UCSD-AML1 (cell line): Measurements from ENCODE around the gene ZNF423.
"Not testable (repeated sequence)": the region's sequence is repeated elsewhere in the genome, so short reads cannot be mapped to it uniquely, and the experiment has no call there.

ENCODE experiments used
- DNase-seq: peaks from one replicate; lab custom pipeline; 2025; ENCODE audit not compliant: unreplicated experiment; lab: John Stamatoyannopoulos, UW

ZNF423 gene

DNA sequence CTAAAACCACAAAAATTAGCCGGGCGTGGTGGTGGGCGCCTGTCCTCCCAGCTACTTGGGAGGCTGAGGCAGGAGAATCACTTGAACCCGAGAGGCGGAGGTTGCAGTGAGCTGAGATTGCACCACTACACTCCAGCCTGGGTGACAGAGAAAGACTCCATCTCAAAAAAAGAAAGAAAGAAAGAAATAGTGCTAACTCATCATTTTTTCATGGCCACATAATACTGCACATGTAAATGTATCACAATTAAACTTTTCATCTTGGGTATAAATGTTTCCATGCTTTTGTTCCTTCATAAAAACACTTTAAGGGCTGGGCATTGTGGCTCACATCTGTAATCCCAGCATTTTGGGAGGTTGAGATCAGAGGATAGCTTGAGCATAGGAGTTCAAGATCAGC lies 15.9 kb upstream of the ZNF423 start:
- not testable (repeated sequence) for DNase-seq

GRCh38 chr16:49869731-49870130 lies 13.8 kb upstream of the ZNF423 start:
- no peak for DNase-seq

- no peak for DNase-seq
Observed at GRCh38 chr16:49867796-49868668, 12.1 kb upstream of the ZNF423 start.

GRCh38 chr16:49867234-49867633 lies 11.3 kb upstream of the ZNF423 start:
- DNase-seq = no peak

- no peak for DNase-seq
Observed at GRCh38 chr16:49866595-49867071, 10.7 kb upstream of the ZNF423 start.

GRCh38 chr16:49862694-49863093 lies 6.8 kb upstream of the ZNF423 start:
- DNase-seq = no peak

- DNase-seq = no peak
Observed at GRCh38 chr16:49861299-49861698, 5.4 kb upstream of the ZNF423 start.

- no peak for DNase-seq
Observed at GRCh38 chr16:49860593-49860992, 4.7 kb upstream of the ZNF423 start.

DNA sequence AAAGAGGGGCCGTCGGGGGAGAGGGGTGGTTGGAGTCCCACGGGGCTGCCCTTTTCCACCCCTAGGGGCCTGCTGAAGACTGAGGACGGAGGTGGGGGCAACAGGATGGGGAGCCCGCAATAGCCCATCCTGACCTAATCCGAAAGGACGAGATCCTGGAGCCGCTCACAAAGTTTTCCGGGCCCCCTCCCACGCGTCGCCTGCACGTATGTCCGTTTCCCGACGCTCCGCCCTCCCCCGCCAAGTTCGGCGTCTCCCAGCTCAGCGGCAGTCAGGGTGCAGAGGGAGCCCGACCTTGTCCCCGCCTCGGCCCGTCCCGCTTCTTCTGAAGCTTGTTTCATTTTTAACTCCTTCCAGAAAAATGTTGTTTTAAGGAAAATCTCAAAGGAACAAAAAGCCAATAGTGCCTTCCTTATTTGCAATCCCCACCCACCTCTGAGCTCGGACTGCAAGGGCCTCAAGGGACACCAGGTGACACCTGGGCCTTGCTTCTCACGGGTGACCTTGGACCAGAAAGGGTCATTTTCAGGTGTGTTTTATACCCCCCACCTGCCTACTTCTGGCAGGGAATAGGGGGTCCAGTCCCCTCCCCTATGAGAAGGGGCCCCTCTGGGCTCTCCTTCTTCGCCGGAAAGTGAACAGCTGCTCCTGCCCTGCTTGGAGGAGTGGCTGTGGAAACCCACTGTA lies 3.4 kb upstream of the ZNF423 start:
- DNase-seq = no peak

DNA sequence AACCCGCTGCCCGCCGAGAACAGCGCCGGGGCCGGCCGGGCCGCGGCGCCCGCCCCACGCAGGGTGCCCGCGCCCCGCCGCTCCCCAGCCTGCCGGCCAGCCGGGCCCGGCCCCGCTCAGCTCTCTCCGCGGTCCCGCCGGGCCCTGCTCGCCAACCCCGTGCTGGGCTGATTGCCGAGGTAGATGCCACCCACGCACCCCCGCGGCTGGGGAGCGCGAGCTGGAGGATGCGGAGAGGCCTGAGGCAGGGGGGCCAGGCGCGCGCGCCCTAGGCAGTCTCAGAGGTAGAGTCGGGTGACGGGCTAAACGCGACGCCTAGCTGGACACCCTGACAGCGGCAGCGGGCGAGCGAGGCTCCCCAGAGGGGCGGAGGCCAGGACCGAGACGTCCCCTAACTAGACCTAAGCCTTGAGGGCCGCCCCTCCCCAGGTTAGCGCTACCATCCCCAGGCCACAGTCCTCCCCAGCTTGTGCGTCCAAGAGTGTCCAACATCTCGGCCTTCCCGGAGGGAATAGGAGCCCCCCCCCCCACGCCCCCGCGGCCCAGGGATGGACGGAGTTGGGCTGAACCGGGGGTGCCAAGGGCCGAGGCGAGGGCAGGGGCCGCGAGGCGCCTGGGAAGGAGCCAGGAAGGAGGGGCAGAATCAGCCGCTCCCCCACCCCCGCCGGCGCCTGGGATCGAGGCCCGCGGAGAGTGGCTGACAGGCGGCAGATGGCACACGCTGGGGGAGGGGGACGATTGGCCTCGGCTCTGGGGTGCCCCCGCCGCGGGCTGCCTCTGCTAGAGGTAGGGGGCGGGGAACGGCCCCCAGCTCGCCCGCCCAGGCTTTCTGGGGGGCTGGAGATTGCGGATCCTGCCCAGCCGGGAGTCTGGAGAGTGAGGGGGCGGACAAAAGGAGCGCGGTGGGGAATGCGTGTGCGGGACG lies 2.5 kb upstream of the ZNF423 start:
- DNase-seq = no peak

DNA sequence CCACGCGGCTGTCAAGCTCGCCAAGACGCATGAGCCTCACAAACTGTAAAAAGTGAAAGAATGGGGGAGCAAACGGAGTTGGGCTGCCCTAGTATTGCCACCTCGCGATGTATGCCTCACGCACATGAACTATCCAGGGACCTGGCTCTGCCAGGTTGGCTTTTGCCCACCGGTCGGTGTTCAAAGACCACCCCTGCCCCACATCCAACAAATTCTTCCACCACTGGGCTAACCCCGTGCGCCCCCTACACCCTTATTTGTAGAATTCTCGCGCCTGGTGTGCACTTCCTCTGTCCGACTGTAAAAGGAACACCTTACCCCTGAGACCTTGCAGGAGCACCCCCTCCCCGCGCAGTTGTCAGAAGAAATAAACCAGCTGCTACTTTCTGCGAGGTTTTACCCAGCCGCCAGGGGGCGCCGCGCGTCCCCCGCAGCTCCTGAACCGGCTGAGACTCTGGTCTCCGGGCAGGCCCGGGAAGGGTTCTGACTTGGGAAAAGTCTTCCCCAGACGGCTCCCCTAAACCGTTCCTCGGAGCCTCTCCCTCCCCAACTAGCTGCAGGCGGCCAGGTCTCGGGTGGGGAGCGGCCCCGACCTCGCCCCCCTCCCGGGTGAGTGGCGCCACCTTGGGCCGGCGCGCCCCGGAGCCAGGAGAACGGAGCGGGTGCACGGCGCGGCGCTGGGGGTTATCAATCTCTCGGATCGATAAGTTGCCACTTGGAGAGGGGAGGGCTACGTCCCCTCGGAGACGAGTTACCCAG lies 1.7 kb upstream of the ZNF423 start:
- DNase-seq = peak; percentile 76

GRCh38 chr16:49856672-49857330 lies 889 bp upstream of the ZNF423 start:
- peak; percentile 42 for DNase-seq

GRCh38 chr16:49855280-49855821 lies 561 bp downstream of the ZNF423 start:
- DNase-seq = peak; percentile 54

GRCh38 chr16:49854796-49855203 lies 1.1 kb downstream of the ZNF423 start:
- no peak for DNase-seq

GRCh38 chr16:49854188-49854795 lies 1.6 kb downstream of the ZNF423 start:
- DNase-seq = no peak

DNA sequence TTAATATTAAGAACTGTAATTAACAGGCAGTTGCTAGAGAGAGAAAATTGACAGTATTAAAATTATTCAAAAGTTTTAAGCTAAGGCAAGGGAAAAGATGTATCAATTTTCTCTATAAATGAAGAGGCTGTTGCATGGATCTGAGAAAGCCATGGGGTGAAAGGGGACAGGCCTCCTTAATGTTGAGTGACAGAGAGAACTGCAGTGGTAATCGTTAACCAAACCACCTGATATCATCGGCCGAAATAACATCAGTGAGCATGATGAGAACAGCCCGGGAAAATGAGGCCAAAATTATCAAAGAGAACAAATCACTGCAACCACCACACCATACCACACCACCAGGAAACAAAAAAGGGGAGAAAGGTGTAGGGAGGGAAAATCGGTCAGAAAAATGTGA lies 3.6 kb downstream of the ZNF423 start:
- DNase-seq = no peak

DNA sequence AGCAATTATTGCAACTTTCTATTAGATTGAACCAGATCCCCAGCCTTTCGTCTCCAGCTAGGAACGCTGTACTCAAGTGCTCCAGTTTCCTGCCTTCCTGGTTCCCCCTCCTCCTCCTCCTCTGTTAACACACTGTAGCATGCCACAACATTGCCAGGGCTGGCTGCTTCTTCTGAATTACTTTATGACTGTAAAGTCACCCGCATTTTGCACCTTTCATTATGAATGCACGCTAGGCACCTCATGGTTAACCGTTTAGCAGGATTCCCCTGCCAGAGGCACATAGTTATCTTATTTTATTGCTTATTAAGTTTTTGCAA lies 4.5 kb downstream of the ZNF423 start:
- DNase-seq = no peak

- no peak for DNase-seq
Observed at GRCh38 chr16:49850558-49851467, 5.1 kb downstream of the ZNF423 start.
